OCI-M2 (cell line): Measurements from ENCODE around the gene HOMER1.
"Not testable (repeated sequence)": the region's sequence is repeated elsewhere in the genome, so short reads cannot be mapped to it uniquely, and the experiment has no call there.

Experiments
- DNase-seq: peaks from one replicate; lab custom pipeline; 2025; ENCODE audit not compliant: unreplicated experiment; lab: John Stamatoyannopoulos, UW

Gene HOMER1

GRCh38 chr5:79423296-79423695 lies 90.6 kb downstream of the HOMER1 start:
- no peak for DNase-seq

- DNase-seq, result no peak
Measured at GRCh38 chr5:79420248-79420647, 93.7 kb downstream of the HOMER1 start.

- no peak for DNase-seq
Measured at GRCh38 chr5:79418276-79418675, 95.7 kb downstream of the HOMER1 start.

GRCh38 chr5:79417495-79417894 lies 96.4 kb downstream of the HOMER1 start:
- no peak for DNase-seq

GRCh38 chr5:79416499-79416898 lies 97.4 kb downstream of the HOMER1 start:
- DNase-seq, result no peak

GRCh38 chr5:79413112-79413511 lies 100.8 kb downstream of the HOMER1 start:
- no peak for DNase-seq

GRCh38 chr5:79408028-79408427 lies 105.9 kb downstream of the HOMER1 start:
- no peak for DNase-seq

- DNase-seq, result no peak
Measured at GRCh38 chr5:79407591-79407990, 106.3 kb downstream of the HOMER1 start.

- no peak for DNase-seq
Measured at GRCh38 chr5:79401216-79401615, 112.7 kb downstream of the HOMER1 start.

GRCh38 chr5:79399046-79399445 lies 114.9 kb downstream of the HOMER1 start:
- no peak for DNase-seq

- no peak for DNase-seq
Measured at GRCh38 chr5:79397080-79397479, 116.9 kb downstream of the HOMER1 start.

GRCh38 chr5:79396265-79396664 lies 117.7 kb downstream of the HOMER1 start:
- DNase-seq, result no peak

- no peak for DNase-seq
Measured at GRCh38 chr5:79395296-79395695, 118.6 kb downstream of the HOMER1 start.

- DNase-seq, result no peak
Measured at GRCh38 chr5:79392776-79393175, 121.2 kb downstream of the HOMER1 start.

- no peak for DNase-seq
Measured at GRCh38 chr5:79386679-79387078, 127.3 kb downstream of the HOMER1 start.

GRCh38 chr5:79385126-79385525 lies 128.8 kb downstream of the HOMER1 start:
- not testable (repeated sequence) for DNase-seq

- no peak for DNase-seq
Measured at GRCh38 chr5:79378510-79379186, 135.3 kb downstream of the HOMER1 start.

- no peak for DNase-seq
Measured at GRCh38 chr5:79357398-79357797, 156.5 kb downstream of the HOMER1 start.

GRCh38 chr5:79349881-79350280 lies 164.1 kb downstream of the HOMER1 start:
- DNase-seq, result no peak

GRCh38 chr5:79349047-79349446 lies 164.9 kb downstream of the HOMER1 start:
- no peak for DNase-seq

GRCh38 chr5:79346420-79346824 lies 167.5 kb downstream of the HOMER1 start:
- DNase-seq, result no peak

- no peak for DNase-seq
Measured at GRCh38 chr5:79333852-79334557, 179.9 kb downstream of the HOMER1 start.

GRCh38 chr5:79330071-79330470 lies 183.9 kb downstream of the HOMER1 start:
- DNase-seq, result no peak
